ENCODE data around the gene DENND1A.
"Not testable (repeated sequence)": the region's sequence is repeated elsewhere in the genome, so short reads cannot be mapped to it uniquely, and the experiment has no call there.

Gene DENND1A

DNA sequence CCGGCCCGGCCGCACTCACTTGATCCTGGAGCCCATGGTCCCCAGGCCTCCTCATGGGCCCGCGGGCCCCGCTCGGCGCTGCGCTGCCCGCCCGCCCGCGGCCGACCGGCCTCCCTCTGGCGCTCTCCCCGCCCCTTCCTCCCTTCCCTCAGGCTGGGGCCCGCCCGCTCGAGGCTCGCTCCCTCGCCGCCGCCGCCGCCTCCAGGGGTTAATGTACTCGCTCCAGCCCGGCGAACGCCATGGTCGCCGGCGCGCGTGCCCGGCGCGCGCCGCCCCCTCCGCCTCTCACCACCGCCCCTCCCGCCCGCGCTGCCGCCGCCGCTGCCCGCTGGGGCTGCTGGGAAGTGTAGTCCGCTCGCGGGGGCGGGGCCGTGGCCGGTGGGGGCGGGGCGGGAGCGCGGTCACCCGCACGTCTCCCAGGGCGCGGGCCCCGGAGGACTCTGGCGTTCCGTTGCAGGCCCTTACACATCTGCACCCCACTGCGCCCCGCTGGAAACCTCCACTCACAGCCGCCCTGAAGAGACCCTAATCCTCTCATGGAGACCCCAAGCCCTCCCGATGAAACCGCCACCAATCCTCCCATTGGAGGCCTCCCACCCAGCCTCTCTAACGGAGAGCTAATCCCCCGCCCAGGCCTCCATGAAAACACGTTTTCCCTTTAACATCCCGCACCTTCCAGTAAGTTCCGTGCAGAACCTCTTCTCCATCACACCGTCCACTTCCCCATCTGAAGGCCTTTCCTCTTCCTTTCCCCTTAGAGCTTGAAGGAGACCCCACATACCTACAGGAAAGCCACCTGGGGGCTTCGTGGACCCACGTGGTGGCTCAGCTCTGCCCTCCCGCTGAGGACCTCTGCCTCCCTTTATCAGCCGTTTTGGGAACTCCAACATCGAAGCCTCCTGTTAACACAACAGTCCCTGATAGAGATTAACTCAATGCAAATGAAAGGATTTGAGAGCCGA, at the start of gene DENND1A:
Gene DENND1A (minus strand): TSS at position 257 of the 962 bp plus-strand sequence. CDS start 221 bp downstream, at position 36.
- peak; percentile 87 for ATAC-seq
- DNase-seq: peak; percentile 92

DNA sequence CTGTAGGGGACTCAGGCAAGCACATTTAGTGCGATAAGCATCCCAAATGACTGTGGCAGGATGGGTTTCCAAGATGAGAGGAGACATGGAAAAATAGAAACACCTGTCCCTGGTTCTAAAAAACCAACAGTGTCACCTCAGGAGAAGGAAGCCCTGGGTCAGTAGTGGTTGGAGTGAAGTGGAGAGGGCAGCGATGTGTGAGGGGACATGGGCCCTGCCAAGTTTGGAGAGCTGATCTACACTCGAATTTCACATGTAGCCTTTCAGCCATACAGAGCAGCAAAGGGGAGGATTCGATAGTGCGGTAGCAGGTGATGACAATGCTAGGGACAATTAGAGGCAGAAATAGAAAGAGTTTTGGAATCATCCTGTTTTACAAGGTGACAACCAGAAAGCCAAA, 49.1 kb upstream of the DENND1A start:
- ATAC-seq (no peak), DNase-seq (no peak)

DNA sequence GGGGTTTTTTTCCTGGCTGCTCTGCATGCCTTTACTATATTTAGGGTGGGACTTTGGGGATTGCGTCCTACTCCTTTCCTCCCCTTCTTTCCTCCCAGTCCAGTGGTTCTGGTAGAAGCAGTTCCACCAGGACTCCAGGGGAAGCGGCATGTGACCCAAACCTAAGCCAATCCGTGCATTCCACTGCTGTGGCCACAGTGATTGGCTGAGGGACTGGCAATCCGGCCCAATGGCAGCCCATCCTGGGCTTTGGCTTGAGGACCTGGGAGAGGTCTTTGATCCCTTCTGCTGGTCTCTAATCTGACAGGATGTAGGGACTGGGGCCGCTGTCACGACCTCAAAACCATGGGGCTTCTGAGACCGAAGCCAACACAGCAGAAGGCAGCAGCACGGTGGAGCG, 46.7 kb upstream of the DENND1A start:
- not testable (repeated sequence) for DNase-seq, ATAC-seq

DNA sequence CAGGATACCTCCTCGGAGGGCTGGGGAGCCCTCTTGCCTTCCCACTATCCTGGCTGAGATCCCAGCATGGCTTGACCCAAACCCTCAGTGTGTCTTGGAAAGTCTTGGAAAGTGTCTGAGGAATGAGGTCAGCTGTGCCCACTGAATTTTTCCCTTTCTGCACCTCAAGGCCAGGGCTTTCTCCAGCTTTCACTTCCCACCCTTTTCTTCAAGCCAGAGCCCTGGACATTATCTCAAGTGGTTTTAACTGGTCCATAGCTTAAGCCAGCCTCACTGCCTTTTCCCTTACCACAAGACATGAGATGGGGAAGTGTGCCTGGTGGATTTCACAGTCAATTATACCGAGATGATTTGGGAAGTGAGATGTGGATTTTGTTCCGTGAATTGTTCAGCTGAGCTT, 45.9 kb upstream of the DENND1A start:
- no peak for ATAC-seq
- DNase-seq: no peak

GRCh38 chr9:123974471-123974870, 44.5 kb upstream of the DENND1A start:
- no peak for DNase-seq
- no peak for ATAC-seq

DNA sequence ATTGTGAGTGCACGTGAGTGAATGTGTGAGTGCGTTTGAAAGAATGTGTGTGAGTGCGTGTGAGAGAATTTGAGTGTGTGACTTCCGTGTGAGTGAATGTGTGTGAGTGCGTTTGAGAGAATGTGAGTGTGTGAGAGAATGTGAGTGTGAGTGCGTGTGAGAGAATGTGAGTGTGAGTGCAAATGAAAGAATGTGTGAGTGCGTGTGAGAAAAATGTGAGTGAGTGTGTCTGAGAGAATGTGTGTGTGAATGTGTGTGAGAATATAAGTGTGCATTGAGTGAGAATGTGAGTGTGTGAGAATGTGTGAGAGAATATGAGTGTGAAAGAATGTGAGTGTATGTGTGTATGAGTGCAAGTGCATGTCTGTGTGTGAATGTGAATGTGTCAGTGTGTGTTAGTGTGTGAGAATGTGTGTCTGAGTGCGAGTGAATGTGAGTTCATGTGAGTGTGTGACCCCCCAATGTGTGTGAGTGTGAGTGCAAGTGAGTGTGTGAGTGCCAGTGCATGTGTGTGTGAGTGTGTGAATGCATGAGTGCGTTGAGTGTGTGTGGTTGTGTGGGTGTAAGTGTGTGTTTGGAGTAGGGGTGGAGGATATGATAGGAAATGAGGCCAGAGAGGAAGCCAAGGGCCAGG, 43.8 kb upstream of the DENND1A start:
- ATAC-seq (no peak), DNase-seq (no peak)

DNA sequence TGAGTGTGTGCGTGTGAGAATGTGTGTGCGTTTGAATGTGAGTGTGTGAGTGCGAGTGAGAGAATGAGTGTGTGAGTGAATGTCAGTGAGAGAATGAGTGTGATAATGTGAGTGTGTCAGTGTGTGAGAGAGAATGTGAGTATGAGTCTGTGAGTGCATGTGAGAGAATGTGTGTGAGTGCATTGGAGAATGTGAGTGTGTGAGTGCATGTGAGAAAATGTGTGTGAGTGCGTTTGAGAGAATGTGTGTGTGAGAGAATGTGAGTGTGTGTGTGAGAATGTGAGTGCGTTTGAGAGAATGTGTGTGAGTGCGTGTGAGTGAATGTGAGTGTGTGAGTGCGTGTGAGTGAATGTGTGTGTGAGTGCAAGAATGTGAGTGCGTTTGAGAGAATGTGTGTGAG, 42.7 kb upstream of the DENND1A start:
- ATAC-seq: no peak

GRCh38 chr9:123967323-123967722, 37.4 kb upstream of the DENND1A start:
- DNase-seq (no peak), ATAC-seq (no peak)

More for the DNA sequence above, 42.7 kb upstream of the DENND1A start:
- no peak for DNase-seq

GRCh38 chr9:123965801-123966686, 36.1 kb upstream of the DENND1A start:
- DNase-seq: no peak
- no peak for ATAC-seq

GRCh38 chr9:123964761-123965160, 34.8 kb upstream of the DENND1A start:
- no peak for DNase-seq

GRCh38 chr9:123960965-123961364, 31.0 kb upstream of the DENND1A start:
- DNase-seq (no peak), ATAC-seq (no peak)

More at GRCh38 chr9:123964761-123965160, 34.8 kb upstream of the DENND1A start:
- ATAC-seq: no peak

DNA sequence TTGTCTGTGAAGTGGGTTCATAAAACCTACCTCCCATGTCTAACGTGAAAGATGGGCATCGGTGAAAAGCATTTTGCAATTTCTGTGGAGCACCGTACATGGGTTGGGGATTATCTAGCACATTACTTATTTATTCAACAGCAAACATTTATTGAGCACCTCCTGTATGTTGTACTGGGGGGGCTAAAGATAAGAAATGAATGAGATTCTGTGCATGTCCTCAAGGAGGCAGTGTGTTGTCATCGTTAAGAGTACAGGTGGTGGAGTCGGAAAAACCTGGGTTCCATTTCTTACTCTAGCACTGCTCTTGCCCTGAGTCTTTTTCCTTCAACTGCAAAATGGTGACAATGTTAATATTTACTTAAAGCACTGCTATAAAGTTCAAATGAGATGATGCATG, 30.4 kb upstream of the DENND1A start:
- ATAC-seq (no peak), DNase-seq (no peak)

- DNase-seq (no peak), ATAC-seq (no peak)
Measured at GRCh38 chr9:123959787-123960186, 29.9 kb upstream of the DENND1A start.

- ATAC-seq (peak; percentile 67), DNase-seq (no peak)
Measured at GRCh38 chr9:123957731-123958130, 27.8 kb upstream of the DENND1A start.

DNA sequence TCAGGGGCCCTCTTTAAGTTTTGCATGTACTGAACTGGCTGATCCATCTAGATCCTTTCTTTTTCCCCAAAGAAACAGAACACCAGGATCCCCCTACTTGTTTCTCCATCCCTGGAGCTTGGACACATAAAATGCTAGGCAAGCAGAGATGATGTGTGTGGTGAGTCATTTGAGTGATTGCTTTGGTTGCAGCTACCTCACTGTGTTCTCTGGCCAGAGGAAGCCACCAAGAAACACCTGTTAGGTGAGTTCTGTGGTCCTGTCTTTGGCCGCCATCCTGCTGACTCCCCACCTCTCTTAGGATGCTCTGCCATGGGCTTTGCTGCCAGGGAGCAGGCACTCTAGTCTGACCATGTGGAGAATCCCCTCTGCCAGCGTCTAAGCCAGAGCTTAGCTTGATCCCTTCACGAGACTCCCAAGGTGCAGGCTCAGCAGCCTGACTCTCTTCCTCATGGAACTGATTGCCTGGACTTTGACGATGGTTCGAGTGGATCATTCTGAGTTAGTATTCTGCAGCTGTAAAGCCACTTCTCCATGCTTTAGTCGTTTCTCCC, 27.3 kb upstream of the DENND1A start:
- DNase-seq: no peak
- no peak for ATAC-seq

DNA sequence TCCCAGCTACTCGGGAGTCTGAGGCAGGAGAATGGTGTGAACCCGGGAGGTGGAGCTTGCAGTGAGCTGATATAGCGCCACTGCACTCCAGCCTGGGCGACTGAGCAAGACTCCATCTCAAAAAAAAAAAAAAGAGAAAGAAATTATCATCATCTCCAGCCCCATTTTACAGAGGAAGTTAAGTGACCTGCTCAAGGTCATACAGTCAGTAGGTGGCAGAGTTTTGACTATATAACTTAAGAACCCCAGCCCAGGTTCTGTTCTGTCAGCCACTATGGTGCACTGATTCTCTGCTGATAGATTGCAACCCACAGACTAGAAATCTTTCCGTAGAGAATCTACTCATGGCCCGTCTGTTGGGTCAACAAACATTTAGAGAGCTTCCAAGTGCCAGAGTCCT, 25.7 kb upstream of the DENND1A start:
- ATAC-seq: no peak
- no peak for DNase-seq

DNA sequence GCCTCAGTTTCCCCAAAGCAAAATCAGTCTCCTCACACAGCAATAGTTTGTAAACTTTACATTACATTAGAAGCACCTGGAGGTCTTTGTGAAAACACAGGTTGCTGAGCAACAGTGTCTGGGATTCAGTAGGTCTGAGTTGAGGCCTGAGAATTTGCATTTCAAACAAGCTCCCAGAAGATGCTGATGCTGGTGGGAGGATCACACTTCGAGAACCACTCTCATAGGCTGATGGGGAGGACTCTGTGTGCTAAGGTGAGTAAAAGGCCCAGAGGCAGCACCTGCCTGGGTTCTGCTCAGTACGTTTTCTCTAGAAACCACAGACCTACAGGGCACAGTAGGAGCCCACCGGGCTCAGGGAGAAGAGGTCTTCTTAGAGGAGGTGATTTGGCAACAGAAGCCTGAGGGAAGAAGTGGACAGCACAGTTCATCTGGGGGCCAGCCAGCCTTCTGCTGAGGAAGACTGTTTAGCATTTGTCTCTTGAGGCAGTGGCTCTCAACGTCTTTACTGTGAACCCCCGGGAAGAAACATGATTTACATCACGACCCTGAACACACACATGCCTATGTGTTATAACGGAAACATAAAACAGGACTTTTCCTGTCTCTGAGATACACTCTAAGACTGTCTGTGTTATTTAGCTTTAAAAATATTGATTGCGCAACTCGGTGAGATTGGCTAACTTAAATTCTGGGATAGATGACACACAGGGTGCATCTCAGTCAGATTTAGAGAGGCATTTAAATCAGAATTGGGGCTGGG, 24.8 kb upstream of the DENND1A start:
- ATAC-seq (no peak), DNase-seq (no peak)

DNA sequence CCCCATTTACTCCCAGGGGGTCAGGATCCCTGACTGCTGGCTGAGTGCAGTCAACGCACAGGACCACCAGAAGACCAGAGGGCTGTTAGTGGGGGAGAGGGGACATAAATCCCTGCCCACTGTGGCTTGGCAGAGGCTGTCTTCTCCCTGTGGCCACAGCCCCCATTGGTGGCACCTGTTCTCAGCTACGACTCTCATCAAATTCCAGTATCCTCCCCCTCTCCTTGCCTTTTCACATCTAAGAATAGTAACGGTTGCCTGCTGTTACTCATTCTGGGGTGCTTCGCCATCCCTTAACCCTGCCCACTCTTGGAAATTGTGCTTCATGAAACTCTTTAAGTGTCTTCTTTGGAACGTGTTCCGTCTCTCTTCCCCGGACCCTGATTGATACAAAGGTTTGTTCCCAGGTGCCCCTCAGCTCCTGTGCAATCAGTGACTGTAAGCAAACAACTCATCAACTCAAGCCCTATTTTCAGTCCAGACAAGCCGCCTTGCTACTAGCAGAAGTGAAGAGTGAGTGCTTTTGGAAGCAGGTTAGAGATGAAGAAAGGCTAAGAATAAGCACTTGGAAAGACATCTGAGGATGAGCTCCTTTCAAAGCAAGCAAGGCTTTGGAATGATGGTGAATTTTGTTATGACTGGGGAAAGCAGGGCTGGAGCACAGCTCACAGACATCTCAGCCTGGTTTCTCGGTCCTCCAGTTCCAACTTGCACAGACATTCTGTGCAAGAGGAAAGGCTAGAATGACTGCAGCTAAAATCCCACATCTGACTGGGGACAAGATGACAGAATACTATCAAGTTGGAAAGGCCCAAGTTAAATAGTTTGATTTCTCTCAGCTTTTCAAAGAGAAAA, 22.9 kb upstream of the DENND1A start:
- ATAC-seq: no peak

DNA sequence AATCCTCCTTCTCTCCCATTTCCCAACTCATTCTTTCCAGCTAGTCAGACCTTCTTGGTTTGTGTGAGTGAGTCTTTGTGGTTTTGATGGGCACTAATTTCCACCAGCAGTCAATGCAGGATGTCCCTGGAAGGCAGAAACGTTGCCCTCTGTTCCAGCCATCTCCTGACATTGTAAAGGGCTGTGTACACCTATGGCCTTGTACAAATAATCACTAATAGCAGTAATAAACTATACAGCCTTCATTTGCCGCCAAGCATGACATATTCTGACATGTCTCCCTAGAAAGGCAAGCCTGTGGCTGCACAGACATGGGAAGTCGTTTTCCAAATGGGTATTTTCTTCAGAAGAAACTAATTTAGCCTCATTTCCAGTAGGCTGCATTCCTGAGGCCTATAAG, 18.4 kb upstream of the DENND1A start:
- no peak for DNase-seq
- no peak for ATAC-seq

More for the DNA sequence above, 22.9 kb upstream of the DENND1A start:
- no peak for DNase-seq

- DNase-seq (no peak), ATAC-seq (no peak)
Measured at GRCh38 chr9:123947326-123947725, 17.4 kb upstream of the DENND1A start.
